Activated CD8-positive, alpha-beta memory T cell treated with anti-CD3 and anti-CD28 coated beads, Interleukin-2, amount 50 U/mL, for 1 hour (primary cell): ENCODE data around the gene GGA1.
A peak's percentile ranks its signal among the peaks of the same experiment; 100 is the strongest.

Experiments used
- DNase-seq: peaks from one replicate; pipeline ENCODE4 v3.0.0-alpha.2; 2020; ENCODE audit errors: extremely low read depth

The GGA1 gene

GRCh38 chr22:37674951-37675929 is 66.6 kb downstream of the GGA1 start, which contains the start of gene LGALS1:
LGALS1 (plus strand) TSS chr22:37675636; CDS start chr22:37675703, 67 bp downstream.
- DNase-seq = no peak

- no peak for DNase-seq
Observed at GRCh38 chr22:37675930-37676735, 67.5 kb downstream of the GGA1 start.

DNA sequence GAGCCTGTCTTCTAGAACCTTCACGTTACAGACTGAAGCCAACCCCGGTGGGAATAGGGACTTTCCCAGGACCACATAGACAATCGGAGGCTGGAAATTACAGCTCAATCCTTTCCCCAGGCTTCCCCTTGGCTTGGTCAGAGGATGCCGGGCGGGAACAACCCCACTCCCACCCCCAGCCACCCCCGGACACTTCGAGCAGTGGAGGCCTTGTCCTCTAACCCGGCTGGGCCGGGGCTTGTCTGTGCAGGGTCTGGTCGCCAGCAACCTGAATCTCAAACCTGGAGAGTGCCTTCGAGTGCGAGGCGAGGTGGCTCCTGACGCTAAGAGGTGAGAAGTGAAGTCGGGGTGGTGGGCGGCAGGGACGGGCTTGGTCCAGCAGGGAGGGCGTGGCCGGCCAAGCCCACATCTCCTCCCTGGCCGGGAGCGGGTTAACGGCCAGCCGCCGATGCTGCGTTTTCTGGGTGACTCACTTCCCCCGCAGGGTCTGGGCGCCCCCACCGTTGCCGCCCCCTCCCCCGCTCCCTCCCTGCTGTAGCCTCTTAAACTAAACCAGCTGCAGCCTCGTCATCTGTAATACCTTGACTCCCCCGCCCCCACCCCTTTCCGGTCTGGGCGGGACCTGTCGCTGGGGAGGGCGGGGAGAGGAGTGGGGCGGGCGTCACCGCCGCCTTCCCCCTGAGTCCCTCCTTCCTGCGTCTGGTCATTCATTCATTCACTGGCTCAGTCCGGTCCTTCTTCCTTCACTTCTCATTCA is 68.3 kb downstream of the GGA1 start:
- DNase-seq = peak; percentile 89

GRCh38 chr22:37677493-37677974 is 68.9 kb downstream of the GGA1 start:
- DNase-seq = peak; percentile 27

DNA sequence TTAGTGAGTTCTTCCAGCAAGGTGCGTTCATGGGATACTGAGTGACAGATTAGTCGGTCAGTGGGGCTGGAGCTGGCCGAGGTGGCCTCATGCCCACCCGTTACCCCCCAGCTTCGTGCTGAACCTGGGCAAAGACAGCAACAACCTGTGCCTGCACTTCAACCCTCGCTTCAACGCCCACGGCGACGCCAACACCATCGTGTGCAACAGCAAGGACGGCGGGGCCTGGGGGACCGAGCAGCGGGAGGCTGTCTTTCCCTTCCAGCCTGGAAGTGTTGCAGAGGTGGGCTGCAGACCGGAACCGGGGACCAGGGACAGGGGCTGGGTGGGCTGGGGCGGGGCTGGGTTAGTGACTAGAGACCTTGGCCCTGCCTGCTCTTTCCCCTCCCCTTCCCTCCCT is 69.7 kb downstream of the GGA1 start:
- no peak for DNase-seq

- DNase-seq = no peak
Observed at GRCh38 chr22:37679670-37680069, 71.0 kb downstream of the GGA1 start.

DNA sequence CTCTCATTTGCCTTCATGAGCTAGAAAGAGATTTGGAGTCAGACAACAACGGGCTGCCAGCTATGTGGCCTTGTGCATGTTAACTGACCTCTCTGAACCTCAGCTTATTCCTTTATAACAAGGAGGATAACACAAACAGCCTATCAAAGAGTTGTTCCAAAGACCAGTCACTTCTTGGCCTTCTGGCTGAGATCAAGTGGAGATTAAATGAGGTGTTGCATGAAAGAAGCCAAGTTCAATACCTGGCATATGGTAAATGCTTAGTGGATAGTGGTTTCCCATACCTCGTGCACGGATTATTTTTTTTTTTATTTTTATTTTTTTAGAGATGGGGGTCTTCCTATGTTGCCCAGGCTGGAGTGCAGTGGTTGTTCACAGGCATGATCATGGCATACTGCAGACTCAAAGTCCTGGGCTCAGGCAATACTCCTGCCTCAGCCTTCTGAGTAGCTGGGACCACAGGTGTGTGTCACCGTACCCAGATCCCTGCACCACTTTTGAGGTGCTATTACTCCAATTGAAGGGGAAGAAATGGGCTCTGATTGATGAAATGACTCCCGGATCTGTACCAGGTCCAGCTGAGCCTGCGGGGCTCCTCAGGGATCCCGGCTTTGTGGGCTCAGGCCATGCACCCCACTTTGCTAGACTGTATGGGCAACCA is 71.7 kb downstream of the GGA1 start:
- no peak for DNase-seq

DNA sequence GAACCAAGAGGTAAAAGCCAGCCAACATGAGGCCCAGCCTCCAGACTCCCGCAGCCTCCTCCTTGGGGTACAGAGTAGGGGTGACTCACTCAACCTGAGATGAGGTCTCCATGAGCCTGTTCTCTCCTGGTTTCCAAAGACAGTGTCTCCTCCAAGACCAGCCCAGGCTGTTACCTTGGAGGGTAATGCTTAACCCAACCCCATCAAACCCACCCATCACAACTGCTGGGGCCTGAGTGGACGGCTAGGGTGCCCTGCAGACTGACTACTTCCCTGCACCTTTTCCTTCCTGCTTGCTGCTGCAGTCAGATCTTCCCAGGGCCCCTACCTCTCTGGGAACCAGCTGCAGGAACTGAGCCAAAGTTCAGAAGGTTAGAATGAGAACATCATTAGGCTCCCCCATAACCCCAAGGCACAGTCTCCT is 72.4 kb downstream of the GGA1 start:
- DNase-seq = no peak

- DNase-seq = peak; percentile 35
Observed at GRCh38 chr22:37681556-37682049, 73.0 kb downstream of the GGA1 start.
